GM12864 (cell line): ENCODE measurements around the gene PRKAB1.

Source experiments
- DNase-seq: peaks from one replicate; pipeline ENCODE4 v3.0.0-alpha.2; 2011; ENCODE audit warnings: low read depth
- H3K4me3 ChIP-seq: 2 replicates; pipeline ENCODE4 v1.5.1; 2011; ENCODE audit warnings: mild to moderate bottlenecking, low read depth, low read length, control low read depth
- TF ChIP-seq, protein P1 (sequence below): IDR thresholded peaks from 2 replicates; pipeline ENCODE4 v1.5.1; 2011; ENCODE audit warnings: low read depth, mild to moderate bottlenecking, moderate library complexity, low read length, control low read depth, inconsistent platforms; ENCODE audit errors: missing control alignments

The PRKAB1 gene

GRCh38 chr12:119683816-119684215, 15.9 kb downstream of the PRKAB1 start:
- H3K4me3 ChIP-seq, result no peak overlapping the region
- TF ChIP-seq, protein P1, sequence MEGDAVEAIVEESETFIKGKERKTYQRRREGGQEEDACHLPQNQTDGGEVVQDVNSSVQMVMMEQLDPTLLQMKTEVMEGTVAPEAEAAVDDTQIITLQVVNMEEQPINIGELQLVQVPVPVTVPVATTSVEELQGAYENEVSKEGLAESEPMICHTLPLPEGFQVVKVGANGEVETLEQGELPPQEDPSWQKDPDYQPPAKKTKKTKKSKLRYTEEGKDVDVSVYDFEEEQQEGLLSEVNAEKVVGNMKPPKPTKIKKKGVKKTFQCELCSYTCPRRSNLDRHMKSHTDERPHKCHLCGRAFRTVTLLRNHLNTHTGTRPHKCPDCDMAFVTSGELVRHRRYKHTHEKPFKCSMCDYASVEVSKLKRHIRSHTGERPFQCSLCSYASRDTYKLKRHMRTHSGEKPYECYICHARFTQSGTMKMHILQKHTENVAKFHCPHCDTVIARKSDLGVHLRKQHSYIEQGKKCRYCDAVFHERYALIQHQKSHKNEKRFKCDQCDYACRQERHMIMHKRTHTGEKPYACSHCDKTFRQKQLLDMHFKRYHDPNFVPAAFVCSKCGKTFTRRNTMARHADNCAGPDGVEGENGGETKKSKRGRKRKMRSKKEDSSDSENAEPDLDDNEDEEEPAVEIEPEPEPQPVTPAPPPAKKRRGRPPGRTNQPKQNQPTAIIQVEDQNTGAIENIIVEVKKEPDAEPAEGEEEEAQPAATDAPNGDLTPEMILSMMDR, result no peak
- no peak for DNase-seq

- H3K4me3 ChIP-seq, result no peak overlapping the region
- no peak for DNase-seq
- TF ChIP-seq, protein P1, result no peak
These were observed 16.9 kb downstream of the PRKAB1 start for GRCh38 chr12:119684711-119685369.

- DNase-seq, result no peak
- TF ChIP-seq, protein P1, result no peak
- H3K4me3 ChIP-seq, result no peak overlapping the region
These were observed 17.4 kb downstream of the PRKAB1 start for GRCh38 chr12:119685375-119685774.

- H3K4me3 ChIP-seq, result no peak overlapping the region
- TF ChIP-seq, protein P1, result no peak
- no peak for DNase-seq
These were observed 18.4 kb downstream of the PRKAB1 start for GRCh38 chr12:119686355-119686754.

- DNase-seq, result no peak
- no peak overlapping the region for H3K4me3 ChIP-seq
- TF ChIP-seq, protein P1, result no peak
These were observed 18.8 kb downstream of the PRKAB1 start for GRCh38 chr12:119686776-119687175.

- TF ChIP-seq, protein P1, result no peak
- no peak overlapping the region for H3K4me3 ChIP-seq
- DNase-seq, result no peak
These were observed 19.5 kb downstream of the PRKAB1 start for GRCh38 chr12:119687406-119687805.

- H3K4me3 ChIP-seq, result no peak overlapping the region
- TF ChIP-seq, protein P1, result no peak
- DNase-seq, result no peak
These were observed 19.9 kb downstream of the PRKAB1 start for GRCh38 chr12:119687879-119688278.
